Measurements from ENCODE around the gene ATP5PD. TPM values are rescaled to one million over a fixed set of nuclear protein-coding genes. Genes with fewer than 3 reads are reported as not detected.
"Not testable (repeated sequence)": the region's sequence is repeated elsewhere in the genome, so short reads cannot be mapped to it uniquely, and the experiment has no call there.

ATP5PD gene
- total RNA-seq, 2 donors from 2014 or later: 123 to 145 TPM

- H3K9me3 ChIP-seq (ENCODE audit: control insufficient read depth, low read length, poor library complexity, severe bottlenecking): no peaks in the 10 kb centered on the region
- DNase-seq (peak; percentile 34 to 63 (median 55)), ATAC-seq (peak; percentile 21)
- Mint-ChIP-seq H3K27me3 (no peaks in the 10 kb centered on the region), H3K36me3 (ENCODE audit: low read depth) (no peaks in the 10 kb centered on the region), H3K27ac (peak overlapping the region; percentile 95), H3K4me3 (peak overlapping the region; percentile 89), H3K4me1 (peaks cover 41% of the 10 kb centered on the region)
These were observed 12.4 kb downstream of the ATP5PD start for GRCh38 chr17:75034236-75034908.

GRCh38 chr17:75033346-75034235 lies 13.2 kb downstream of the ATP5PD start:
- peaks cover 41% of the 10 kb centered on the region for H3K4me1 Mint-ChIP-seq
- H3K27ac Mint-ChIP-seq: peak overlapping the region; percentile 95
- H3K4me3 Mint-ChIP-seq: peak overlapping the region; percentile 89
- no peak for ATAC-seq
- H3K9me3 ChIP-seq (ENCODE audit: control insufficient read depth, low read length, poor library complexity, severe bottlenecking): no peaks in the 10 kb centered on the region
- no peaks in the 10 kb centered on the region for H3K36me3 Mint-ChIP-seq (ENCODE audit: low read depth)
- no peaks in the 10 kb centered on the region for H3K27me3 Mint-ChIP-seq
- DNase-seq: peak; percentile 47 to 74 (median 69)

- no peaks in the 10 kb centered on the region for H3K9me3 ChIP-seq (ENCODE audit: control insufficient read depth, low read length, poor library complexity, severe bottlenecking)
- no peak for DNase-seq
- Mint-ChIP-seq H3K4me3 (peak overlapping the region; percentile 89), H3K36me3 (ENCODE audit: low read depth) (no peaks in the 10 kb centered on the region), H3K27me3 (no peaks in the 10 kb centered on the region), H3K27ac (peak overlapping the region; percentile 95), H3K4me1 (peaks cover 41% of the 10 kb centered on the region)
- peak; percentile 3 for ATAC-seq
These were observed 14.0 kb downstream of the ATP5PD start for GRCh38 chr17:75032720-75033280.

DNA sequence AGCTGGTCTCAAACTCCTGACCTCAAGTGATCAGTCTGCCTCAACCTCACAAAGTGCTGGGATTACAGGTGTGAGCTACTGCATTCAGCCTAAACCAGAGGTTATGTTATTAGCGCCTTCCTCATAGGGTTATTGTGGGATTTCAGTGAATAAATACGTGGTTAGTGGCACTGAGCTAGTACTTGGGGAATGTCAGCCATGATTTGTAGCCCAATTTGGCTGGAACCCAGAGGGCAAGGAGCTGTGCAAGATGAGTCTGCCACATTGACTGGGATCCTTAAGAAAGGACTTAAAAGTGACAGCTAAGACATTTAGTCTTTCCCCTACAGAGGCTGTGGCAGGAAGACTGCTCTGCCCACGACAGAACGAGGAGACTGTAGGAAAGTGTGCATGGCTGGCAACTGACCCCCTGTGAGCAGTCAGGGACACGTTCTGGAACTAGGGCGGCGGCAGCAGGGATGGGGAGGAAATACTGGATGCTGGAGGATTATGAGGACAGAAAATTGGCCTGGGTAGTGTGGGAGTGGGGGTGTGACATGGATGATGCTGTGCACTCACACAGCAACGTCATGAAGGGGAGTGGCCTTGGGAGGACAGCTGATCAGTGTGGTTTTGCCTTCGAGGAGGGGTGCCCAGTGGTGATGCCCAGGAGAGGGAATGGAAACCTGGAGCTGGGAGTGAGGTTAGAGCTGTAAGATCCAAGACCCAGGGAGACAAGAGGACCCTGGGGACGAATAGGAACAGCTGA lies 14.6 kb downstream of the ATP5PD start:
- no peaks in the 10 kb centered on the region for H3K9me3 ChIP-seq (ENCODE audit: control insufficient read depth, low read length, poor library complexity, severe bottlenecking)
- no peaks in the 10 kb centered on the region for H3K27me3 Mint-ChIP-seq
- H3K4me1 Mint-ChIP-seq: peaks cover 41% of the 10 kb centered on the region
- H3K4me3 Mint-ChIP-seq: peak overlapping the region; percentile 89
- DNase-seq: peak; percentile 26 to 34 (median 30)
- ATAC-seq: peak; percentile 42
- H3K36me3 Mint-ChIP-seq (ENCODE audit: low read depth): no peaks in the 10 kb centered on the region
- H3K27ac Mint-ChIP-seq: peak overlapping the region; percentile 95

- no peaks in the 10 kb centered on the region for H3K27me3 Mint-ChIP-seq
- DNase-seq: no peak
- H3K36me3 Mint-ChIP-seq (ENCODE audit: low read depth): no peaks in the 10 kb centered on the region
- H3K27ac Mint-ChIP-seq: no peak overlapping the region
- ATAC-seq: no peak
- H3K4me1 Mint-ChIP-seq: peaks cover 38% of the 10 kb centered on the region
- no peaks in the 10 kb centered on the region for H3K9me3 ChIP-seq (ENCODE audit: control insufficient read depth, low read length, poor library complexity, severe bottlenecking)
- no peak overlapping the region for H3K4me3 Mint-ChIP-seq
These were observed 16.6 kb downstream of the ATP5PD start for GRCh38 chr17:75030161-75030560.

GRCh38 chr17:75026650-75027049 lies 20.1 kb downstream of the ATP5PD start:
- not testable (repeated sequence) for H3K27ac Mint-ChIP-seq; H3K9me3 ChIP-seq (ENCODE audit: control insufficient read depth, low read length, poor library complexity, severe bottlenecking); H3K4me3 Mint-ChIP-seq; H3K36me3 Mint-ChIP-seq (ENCODE audit: low read depth); H3K27me3 Mint-ChIP-seq; DNase-seq; ATAC-seq
- peaks cover 14% of the 10 kb centered on the region for H3K4me1 Mint-ChIP-seq

- Mint-ChIP-seq H3K4me3 (peak overlapping the region; percentile 64), H3K4me1 (peaks cover 11% of the 10 kb centered on the region), H3K27ac (peak overlapping the region; percentile 21)
- not testable (repeated sequence) for H3K27me3 Mint-ChIP-seq; H3K36me3 Mint-ChIP-seq (ENCODE audit: low read depth); ATAC-seq; H3K9me3 ChIP-seq (ENCODE audit: control insufficient read depth, low read length, poor library complexity, severe bottlenecking); DNase-seq
These were observed 21.4 kb downstream of the ATP5PD start for GRCh38 chr17:75025398-75025734.

DNA sequence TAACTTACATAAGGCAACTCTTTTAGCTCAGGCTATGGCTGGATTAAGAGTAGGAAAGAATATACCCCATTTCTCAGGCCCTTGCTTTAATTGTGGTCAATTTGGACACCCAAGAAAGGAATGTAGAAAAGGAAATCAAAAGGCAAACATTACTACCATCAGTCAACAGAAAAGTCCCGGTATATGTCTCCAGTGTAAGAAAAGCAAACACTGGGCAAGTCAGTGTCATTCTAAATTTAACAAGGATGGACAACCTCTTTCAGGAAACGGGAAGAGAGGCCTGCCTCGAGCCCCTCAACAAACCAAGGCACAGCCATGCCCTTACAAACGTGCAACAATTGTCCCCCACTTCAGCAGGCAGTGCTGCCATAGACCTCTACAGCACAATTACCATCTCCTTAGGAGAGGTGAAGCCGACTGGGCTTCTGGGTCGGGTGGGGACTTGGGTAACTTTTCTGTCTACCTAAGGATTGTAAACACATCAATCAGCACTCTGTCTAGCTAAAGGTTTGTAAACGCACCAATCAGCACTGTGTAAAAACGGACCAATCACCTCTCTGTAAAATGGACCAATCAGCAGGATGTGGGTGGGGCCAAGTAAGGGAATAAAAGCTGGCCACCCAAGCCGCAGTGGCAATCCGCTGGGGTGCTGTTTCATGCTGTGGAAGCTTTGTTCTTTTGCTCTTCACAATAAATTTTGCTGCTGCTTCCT lies 21.9 kb downstream of the ATP5PD start:
- Mint-ChIP-seq H3K27me3 (no peaks in the 10 kb centered on the region), H3K4me1 (peaks cover 11% of the 10 kb centered on the region), H3K27ac (peak overlapping the region; percentile 21), H3K4me3 (peak overlapping the region; percentile 64), H3K36me3 (ENCODE audit: low read depth) (peaks cover 3% of the 10 kb centered on the region)
- H3K9me3 ChIP-seq (ENCODE audit: control insufficient read depth, low read length, poor library complexity, severe bottlenecking): no peaks in the 10 kb centered on the region
- ATAC-seq (peak; percentile 54), DNase-seq (no peak)

GRCh38 chr17:75020331-75021110 lies 26.2 kb downstream of the ATP5PD start:
- no peak overlapping the region for H3K4me3 Mint-ChIP-seq
- H3K36me3 Mint-ChIP-seq (ENCODE audit: low read depth): peaks cover 7% of the 10 kb centered on the region
- no peaks in the 10 kb centered on the region for H3K27me3 Mint-ChIP-seq
- DNase-seq (no peak), ATAC-seq (no peak)
- no peaks in the 10 kb centered on the region for H3K9me3 ChIP-seq (ENCODE audit: control insufficient read depth, low read length, poor library complexity, severe bottlenecking)
- H3K4me1 Mint-ChIP-seq: peaks cover 10% of the 10 kb centered on the region
- H3K27ac Mint-ChIP-seq: no peak overlapping the region

- H3K9me3 ChIP-seq (ENCODE audit: control insufficient read depth, low read length, poor library complexity, severe bottlenecking): no peaks in the 10 kb centered on the region
- peaks cover 14% of the 10 kb centered on the region for H3K4me1 Mint-ChIP-seq
- no peak for DNase-seq
- ATAC-seq: no peak
- no peaks in the 10 kb centered on the region for H3K27me3 Mint-ChIP-seq
- no peak overlapping the region for H3K27ac Mint-ChIP-seq
- H3K36me3 Mint-ChIP-seq (ENCODE audit: low read depth): peaks cover 11% of the 10 kb centered on the region
- H3K4me3 Mint-ChIP-seq: no peak overlapping the region
These were observed 27.1 kb downstream of the ATP5PD start for GRCh38 chr17:75019710-75020109.

DNA sequence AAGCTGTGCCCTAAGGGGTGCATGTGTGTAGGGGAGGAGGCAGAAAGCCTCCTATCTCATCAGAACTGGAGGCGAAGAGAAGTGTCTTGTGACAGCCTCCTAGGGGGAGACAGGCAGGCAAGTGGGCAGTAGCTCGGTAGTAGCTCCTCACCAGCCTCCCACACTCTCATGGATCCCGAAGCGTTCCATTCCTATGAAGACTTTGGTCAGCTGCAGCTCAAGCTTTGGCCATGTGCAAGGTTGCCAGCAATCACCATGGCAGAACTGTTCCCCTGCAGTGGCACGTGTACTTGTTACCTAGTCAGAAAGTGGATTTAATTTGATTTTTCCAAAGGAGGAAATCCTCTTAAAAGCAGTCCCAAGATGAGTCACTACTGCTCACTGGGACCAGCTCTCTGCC lies 27.6 kb downstream of the ATP5PD start:
- Mint-ChIP-seq H3K27me3 (no peaks in the 10 kb centered on the region), H3K4me1 (peaks cover 15% of the 10 kb centered on the region), H3K27ac (no peak overlapping the region), H3K36me3 (ENCODE audit: low read depth) (peaks cover 12% of the 10 kb centered on the region), H3K4me3 (no peak overlapping the region)
- no peaks in the 10 kb centered on the region for H3K9me3 ChIP-seq (ENCODE audit: control insufficient read depth, low read length, poor library complexity, severe bottlenecking)
- no peak for ATAC-seq
- no peak for DNase-seq

- Mint-ChIP-seq H3K36me3 (ENCODE audit: low read depth) (peaks cover 7% of the 10 kb centered on the region), H3K27ac (peak overlapping the region; percentile 88), H3K4me3 (peak overlapping the region; percentile 95), H3K4me1 (peaks cover 23% of the 10 kb centered on the region), H3K27me3 (no peaks in the 10 kb centered on the region)
- no peak for DNase-seq
- no peak for ATAC-seq
- no peaks in the 10 kb centered on the region for H3K9me3 ChIP-seq (ENCODE audit: control insufficient read depth, low read length, poor library complexity, severe bottlenecking)
These were observed 33.6 kb downstream of the ATP5PD start for GRCh38 chr17:75013092-75013559.
